ENCODE data around the gene KDM2A.

The KDM2A gene

DNA sequence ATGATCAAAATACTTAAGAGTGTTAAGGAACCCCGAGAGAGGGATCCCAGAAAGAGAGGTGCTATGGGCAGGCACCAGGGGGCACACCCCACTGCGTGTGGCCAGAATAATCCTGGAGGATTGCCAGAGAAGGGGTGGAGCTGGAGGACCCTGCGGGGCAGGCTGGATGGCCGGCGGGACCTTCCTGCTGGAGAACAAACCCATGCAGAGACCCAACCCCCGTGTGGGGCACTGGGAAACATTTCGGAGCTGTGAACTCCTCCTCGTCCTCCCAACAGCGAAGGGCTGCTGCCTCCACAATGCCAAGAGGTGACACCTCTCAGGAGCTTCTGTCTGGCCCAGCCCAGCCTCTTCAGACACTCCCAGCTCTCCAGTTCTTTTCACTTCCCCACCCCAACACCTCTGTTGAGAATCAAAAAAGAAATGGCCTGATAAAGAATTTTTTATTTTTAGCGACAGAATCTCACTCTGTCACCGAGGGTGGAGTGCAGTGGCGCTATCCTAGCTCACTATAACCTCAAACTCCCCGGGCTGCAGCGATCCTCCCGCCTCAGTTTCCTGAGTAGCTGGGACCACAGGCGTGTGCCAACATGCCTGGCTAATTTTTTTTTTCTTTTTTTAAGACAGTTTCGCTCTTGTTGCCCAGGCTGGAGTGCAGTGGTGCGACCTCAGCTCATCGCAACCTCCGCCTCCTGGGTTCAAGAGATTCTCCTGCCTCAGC is 36.8 kb upstream of the KDM2A start:
- H3K27ac ChIP-seq = no peak overlapping the region
- TF ChIP-seq, protein P1, sequence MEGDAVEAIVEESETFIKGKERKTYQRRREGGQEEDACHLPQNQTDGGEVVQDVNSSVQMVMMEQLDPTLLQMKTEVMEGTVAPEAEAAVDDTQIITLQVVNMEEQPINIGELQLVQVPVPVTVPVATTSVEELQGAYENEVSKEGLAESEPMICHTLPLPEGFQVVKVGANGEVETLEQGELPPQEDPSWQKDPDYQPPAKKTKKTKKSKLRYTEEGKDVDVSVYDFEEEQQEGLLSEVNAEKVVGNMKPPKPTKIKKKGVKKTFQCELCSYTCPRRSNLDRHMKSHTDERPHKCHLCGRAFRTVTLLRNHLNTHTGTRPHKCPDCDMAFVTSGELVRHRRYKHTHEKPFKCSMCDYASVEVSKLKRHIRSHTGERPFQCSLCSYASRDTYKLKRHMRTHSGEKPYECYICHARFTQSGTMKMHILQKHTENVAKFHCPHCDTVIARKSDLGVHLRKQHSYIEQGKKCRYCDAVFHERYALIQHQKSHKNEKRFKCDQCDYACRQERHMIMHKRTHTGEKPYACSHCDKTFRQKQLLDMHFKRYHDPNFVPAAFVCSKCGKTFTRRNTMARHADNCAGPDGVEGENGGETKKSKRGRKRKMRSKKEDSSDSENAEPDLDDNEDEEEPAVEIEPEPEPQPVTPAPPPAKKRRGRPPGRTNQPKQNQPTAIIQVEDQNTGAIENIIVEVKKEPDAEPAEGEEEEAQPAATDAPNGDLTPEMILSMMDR (conservative IDR thresholded peaks at IDR 0.05) = no peak

DNA sequence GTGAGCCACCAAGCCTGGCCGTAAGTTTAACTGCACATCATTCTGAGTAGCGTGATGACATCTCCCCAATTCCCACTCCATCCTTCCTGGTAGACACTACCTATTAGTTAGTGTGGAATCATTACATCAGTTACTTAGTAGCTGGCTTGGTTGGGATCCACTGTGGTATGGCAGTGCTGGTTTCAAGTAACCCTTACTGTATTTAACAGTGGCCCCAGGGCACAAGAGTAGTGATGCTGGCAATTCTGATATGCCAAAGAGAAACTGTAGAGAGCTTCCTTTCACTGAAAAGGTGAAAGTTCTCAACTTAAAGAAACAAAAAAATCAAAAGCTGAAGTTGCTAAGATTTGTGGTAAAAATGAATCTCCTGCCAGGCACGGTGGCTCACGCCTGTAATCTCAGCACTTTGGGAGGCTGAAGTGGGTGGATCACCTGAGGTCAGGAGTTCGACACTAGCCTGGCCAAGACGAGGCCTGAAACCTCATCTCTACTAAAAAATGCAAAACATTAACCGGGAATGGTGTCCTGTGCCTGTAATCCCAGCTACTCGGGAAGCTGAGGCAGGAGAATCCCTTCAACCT is 35.2 kb upstream of the KDM2A start:
- TF ChIP-seq, protein P1 (conservative IDR thresholded peaks at IDR 0.05) = no peak
- H3K27ac ChIP-seq = no peak overlapping the region

DNA sequence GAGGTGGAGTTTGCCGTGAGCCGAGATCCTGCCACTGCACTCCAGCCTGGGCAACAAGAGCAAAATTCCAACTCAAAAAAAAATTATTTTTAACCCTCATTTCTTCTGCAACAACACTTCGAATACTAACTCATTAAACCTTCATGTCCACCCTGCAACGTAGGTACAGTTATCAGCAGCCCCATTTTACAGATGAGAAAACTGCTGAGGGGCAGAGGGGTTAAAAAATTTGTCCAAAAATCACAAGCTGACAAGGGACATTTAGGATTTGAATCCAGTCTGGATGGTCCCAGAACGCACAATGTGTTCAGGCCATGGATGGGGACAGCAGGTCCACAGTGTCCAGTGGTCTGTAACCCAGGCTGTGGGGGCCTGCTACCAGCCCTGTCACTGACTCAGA is 33.4 kb upstream of the KDM2A start:
- H3K27ac ChIP-seq = no peak overlapping the region
- TF ChIP-seq, protein P1 (conservative IDR thresholded peaks at IDR 0.05) = no peak

DNA sequence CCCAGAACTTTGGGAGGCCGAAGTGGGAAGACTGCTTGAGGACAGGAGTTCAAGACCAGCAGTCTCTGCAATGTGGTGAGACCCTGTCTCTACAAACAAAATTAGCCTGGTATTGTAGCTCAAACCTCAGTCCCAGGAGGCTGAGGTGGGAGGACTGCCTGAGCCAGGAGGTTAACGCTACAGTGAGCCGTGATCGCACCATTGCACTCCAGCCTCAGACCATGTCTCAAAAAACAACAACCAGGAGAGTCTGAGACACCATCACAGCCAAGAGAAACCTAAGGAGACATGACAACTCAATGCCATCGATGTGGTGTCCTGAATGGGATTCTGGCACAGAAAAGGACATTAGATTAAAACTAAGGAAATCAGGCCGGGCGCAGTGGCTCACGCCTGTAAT is 28.3 kb upstream of the KDM2A start:
- no peak overlapping the region for H3K27ac ChIP-seq
- TF ChIP-seq, protein P1 (conservative IDR thresholded peaks at IDR 0.05) = no peak

DNA sequence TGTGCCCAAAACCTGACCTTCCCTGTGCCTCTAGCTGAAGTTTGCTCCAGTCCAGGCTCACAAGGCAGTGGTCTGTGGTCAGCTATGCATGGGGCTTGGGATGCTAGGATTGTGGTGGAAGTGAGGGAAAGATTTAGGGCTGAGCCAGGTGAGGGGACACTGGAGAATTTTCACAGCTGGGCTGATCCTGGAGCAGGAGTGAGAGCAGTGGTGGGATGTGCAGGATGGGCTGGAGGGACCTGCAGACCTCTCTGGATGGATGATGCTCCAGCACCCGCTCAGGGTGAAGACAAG is 23.9 kb upstream of the KDM2A start:
- TF ChIP-seq, protein P1 (conservative IDR thresholded peaks at IDR 0.05) = peak; percentile 50
- H3K27ac ChIP-seq = peak overlapping the region; percentile 25; the same call in 1 of the 2 replicates

DNA sequence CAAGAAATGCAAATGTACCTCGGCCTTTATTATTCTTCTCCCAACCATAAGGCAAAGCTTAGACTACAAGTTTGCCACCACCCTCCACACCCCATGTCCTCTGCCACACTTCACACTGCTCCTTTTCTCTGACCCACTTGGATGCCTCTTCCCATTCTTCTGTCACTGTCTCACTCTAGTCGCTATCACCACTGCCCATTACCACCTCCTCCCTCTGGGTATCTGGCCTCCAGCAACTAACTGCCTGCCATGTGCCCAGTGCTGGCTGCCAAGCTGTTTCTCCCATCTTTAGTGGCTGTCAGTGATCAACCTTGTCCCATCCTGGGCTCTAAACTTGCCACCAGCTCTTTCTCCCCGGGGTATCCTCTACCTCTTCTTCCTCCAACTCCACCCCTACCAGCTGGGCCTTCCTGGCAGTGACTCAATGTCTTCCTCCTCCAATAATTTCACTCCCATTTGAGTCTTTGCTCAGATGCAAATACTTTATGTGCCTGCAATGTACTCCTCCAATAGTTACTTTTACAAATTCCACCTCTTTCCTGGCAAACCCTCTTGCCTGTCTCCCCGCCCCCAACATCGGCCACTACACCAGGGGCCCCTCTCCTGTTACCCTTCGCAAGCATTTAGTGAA is 20.1 kb upstream of the KDM2A start:
- no peak overlapping the region for H3K27ac ChIP-seq
- TF ChIP-seq, protein P1 (conservative IDR thresholded peaks at IDR 0.05) = no peak

DNA sequence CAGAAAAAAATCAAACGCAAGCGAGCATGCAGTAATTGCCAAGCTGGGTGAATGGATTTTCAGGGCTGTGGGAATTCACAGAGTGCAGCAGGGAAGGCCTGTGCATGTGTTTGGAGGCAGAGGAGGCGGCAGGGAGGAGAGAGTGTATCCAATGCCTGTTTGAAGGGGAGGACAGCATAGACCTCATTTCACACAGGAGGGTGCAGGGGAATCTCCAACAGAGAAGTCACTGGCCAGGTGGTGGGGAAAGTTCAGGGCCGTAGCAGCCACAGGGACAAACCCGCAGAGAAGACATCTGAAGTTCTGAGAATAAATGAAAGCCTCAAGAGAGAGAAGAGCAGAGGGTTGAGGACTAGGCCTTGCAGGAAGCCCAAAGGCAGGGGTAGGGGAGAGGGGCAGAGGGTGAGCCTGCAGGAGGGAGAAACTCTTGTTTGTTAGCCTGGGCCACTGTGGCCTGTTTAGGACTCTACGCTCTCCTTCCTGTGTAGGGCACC is 19.2 kb upstream of the KDM2A start:
- TF ChIP-seq, protein P1 (conservative IDR thresholded peaks at IDR 0.05) = no peak
- no peak overlapping the region for H3K27ac ChIP-seq
